GM12865 (cell line): ENCODE results near the gene FMN2.

ENCODE experiments used
- DNase-seq: peaks from one replicate; pipeline ENCODE4 v3.0.0; 2010; ENCODE audit warnings: low read depth
- H3K4me3 ChIP-seq: 2 replicates; pipeline ENCODE4 v1.5.1; 2011; ENCODE audit warnings: mild to moderate bottlenecking, low read depth, low read length, control low read depth
- CTCF ChIP-seq: IDR thresholded peaks from 2 replicates; pipeline ENCODE4 v1.5.1; 2011; ENCODE audit warnings: low read length, control low read depth, low read depth, inconsistent platforms; ENCODE audit not compliant: insufficient read depth; ENCODE audit errors: missing control alignments

FMN2 gene

GRCh38 chr1:240500647-240501046, 409.0 kb downstream of the FMN2 start:
- TF ChIP-seq CTCF, result no peak
- no peak for DNase-seq

DNA sequence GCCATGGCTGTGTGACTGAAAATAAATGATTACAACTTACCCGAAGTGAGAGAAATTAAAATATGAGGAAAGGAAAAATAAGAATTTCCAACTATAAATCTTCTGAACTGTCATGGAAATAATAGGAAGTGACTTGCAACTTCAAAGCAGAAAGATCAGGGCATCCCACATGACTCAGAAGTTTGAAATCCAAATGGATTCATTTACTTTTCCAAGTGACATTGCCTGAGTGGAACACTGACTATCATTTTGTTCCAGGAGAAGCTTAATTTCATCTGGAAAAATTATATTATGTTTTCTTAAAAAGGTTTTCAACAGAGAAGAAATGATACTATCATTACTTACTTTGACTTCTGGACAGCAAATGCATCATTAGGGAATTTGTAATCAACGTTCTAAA, 409.4 kb downstream of the FMN2 start:
- no peak overlapping the region for H3K4me3 ChIP-seq
- TF ChIP-seq CTCF, result no peak
- DNase-seq, result no peak

More at GRCh38 chr1:240500647-240501046, 409.0 kb downstream of the FMN2 start:
- H3K4me3 ChIP-seq, result no peak overlapping the region

- H3K4me3 ChIP-seq, result no peak overlapping the region
- DNase-seq, result no peak
- TF ChIP-seq CTCF, result no peak
These were observed 411.4 kb downstream of the FMN2 start for GRCh38 chr1:240503036-240503435.

GRCh38 chr1:240503558-240503957, 411.9 kb downstream of the FMN2 start:
- TF ChIP-seq CTCF, result no peak
- no peak overlapping the region for H3K4me3 ChIP-seq
- DNase-seq, result no peak

DNA sequence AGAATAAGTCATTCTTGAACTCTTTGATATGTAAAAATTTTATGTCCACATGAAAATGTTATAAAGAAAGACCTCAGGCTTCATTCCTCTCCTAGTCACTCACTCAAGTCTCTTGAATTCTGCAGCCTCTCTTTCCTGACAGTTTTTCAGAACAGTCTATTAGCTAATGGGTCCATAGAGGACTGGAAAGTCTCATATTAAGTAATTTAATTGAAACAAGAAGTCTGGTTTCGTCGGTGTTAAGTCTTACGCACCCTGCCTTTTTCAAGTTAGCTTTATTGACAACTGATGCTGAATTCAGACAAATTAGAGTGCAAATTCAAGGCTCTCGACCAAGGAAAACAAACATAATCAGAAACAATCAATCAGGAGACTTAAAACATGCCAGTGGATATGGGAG, 414.5 kb downstream of the FMN2 start:
- no peak for TF ChIP-seq CTCF
- no peak for DNase-seq
- H3K4me3 ChIP-seq, result no peak overlapping the region

- TF ChIP-seq CTCF, result no peak
- H3K4me3 ChIP-seq, result no peak overlapping the region
- DNase-seq, result no peak
These were observed 416.5 kb downstream of the FMN2 start for GRCh38 chr1:240508201-240508600.

- DNase-seq, result no peak
- no peak for TF ChIP-seq CTCF
These were observed 417.3 kb downstream of the FMN2 start for GRCh38 chr1:240508950-240509349.

More at GRCh38 chr1:240508950-240509349, 417.3 kb downstream of the FMN2 start:
- H3K4me3 ChIP-seq, result no peak overlapping the region
